ENCODE measurements around the gene GALNT18. TPM values are rescaled to one million over a fixed set of nuclear protein-coding genes. Genes with fewer than 3 reads are reported as not detected.

Gene GALNT18
- total and polyA plus RNA-seq, 2 experiments from 2014 or later, result 4.3 to 10.8 TPM

DNA sequence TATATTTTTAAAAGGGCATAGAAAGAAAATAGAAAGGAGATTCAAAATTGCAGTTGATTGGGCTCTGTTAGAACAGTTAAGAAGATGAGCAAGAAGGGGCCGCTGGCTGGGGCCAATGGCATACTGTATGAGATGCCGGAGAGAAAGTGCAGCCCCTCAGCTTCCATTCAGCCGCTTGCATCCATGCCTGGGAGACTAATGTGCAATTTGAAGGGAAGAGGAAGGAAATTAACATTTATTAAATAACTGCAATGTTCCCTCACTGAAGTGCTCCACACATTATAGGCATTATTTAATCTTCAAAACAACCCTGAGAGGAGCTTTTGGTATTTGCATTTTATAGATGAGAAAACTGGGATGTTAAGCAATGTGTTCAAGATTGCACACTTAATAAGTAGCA, 224.0 kb downstream of the GALNT18 start:
- Histone ChIP-seq H3K27ac (ENCODE audit: low read depth) (no peak overlapping the region), H3K79me2 (replicated peaks; ENCODE audit: insufficient read depth) (no peaks in the 10 kb centered on the region), H2AFZ (no peak overlapping the region), H3K4me1 (ENCODE audit: insufficient read depth) (no peaks in the 10 kb centered on the region), H3K36me3 (ENCODE audit: insufficient read depth) (no peaks in the 10 kb centered on the region), H3K27me3 (ENCODE audit: insufficient read depth) (no peaks in the 10 kb centered on the region), H3K9me2 (ENCODE audit: insufficient read depth) (no peaks in the 10 kb centered on the region), H3F3A (replicated peaks; ENCODE audit: low read depth) (no peaks in the 10 kb centered on the region), H4K20me1 (replicated peaks; ENCODE audit: insufficient read depth) (no peaks in the 10 kb centered on the region), H3K4me2 (no peak overlapping the region), H3K4me3 (no peak overlapping the region)
- ATAC-seq (no peak), DNase-seq (ENCODE audit: low spot score) (no peak)
- Mint-ChIP-seq H3K9me3 (no peaks in the 10 kb centered on the region), H3K27ac (no peak overlapping the region), H3K27me3 (ENCODE audit: insufficient read depth, low read depth, poor library complexity) (peaks cover 2% of the 10 kb centered on the region), H3K4me3 (no peak overlapping the region), H3K36me3 (ENCODE audit: low read depth) (no peaks in the 10 kb centered on the region), H3K4me1 (peaks cover 6% of the 10 kb centered on the region)
- no peak for TF ChIP-seq POLR2AphosphoS5 (IDR thresholded peaks at IDR 0.05; ENCODE audit: low read depth)
- TF ChIP-seq, protein P1, sequence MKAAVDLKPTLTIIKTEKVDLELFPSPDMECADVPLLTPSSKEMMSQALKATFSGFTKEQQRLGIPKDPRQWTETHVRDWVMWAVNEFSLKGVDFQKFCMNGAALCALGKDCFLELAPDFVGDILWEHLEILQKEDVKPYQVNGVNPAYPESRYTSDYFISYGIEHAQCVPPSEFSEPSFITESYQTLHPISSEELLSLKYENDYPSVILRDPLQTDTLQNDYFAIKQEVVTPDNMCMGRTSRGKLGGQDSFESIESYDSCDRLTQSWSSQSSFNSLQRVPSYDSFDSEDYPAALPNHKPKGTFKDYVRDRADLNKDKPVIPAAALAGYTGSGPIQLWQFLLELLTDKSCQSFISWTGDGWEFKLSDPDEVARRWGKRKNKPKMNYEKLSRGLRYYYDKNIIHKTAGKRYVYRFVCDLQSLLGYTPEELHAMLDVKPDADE (IDR thresholded peaks at IDR 0.05), result no peak
- TF ChIP-seq CREB1 (CRISPR knock-in tag; IDR thresholded peaks at IDR 0.05; ENCODE audit: low read depth), result no peak
- TF ChIP-seq, protein P2, sequence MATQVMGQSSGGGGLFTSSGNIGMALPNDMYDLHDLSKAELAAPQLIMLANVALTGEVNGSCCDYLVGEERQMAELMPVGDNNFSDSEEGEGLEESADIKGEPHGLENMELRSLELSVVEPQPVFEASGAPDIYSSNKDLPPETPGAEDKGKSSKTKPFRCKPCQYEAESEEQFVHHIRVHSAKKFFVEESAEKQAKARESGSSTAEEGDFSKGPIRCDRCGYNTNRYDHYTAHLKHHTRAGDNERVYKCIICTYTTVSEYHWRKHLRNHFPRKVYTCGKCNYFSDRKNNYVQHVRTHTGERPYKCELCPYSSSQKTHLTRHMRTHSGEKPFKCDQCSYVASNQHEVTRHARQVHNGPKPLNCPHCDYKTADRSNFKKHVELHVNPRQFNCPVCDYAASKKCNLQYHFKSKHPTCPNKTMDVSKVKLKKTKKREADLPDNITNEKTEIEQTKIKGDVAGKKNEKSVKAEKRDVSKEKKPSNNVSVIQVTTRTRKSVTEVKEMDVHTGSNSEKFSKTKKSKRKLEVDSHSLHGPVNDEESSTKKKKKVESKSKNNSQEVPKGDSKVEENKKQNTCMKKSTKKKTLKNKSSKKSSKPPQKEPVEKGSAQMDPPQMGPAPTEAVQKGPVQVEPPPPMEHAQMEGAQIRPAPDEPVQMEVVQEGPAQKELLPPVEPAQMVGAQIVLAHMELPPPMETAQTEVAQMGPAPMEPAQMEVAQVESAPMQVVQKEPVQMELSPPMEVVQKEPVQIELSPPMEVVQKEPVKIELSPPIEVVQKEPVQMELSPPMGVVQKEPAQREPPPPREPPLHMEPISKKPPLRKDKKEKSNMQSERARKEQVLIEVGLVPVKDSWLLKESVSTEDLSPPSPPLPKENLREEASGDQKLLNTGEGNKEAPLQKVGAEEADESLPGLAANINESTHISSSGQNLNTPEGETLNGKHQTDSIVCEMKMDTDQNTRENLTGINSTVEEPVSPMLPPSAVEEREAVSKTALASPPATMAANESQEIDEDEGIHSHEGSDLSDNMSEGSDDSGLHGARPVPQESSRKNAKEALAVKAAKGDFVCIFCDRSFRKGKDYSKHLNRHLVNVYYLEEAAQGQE (IDR thresholded peaks at IDR 0.05; ENCODE audit: unreplicated experiment), result no peak
- TF ChIP-seq, protein P3, sequence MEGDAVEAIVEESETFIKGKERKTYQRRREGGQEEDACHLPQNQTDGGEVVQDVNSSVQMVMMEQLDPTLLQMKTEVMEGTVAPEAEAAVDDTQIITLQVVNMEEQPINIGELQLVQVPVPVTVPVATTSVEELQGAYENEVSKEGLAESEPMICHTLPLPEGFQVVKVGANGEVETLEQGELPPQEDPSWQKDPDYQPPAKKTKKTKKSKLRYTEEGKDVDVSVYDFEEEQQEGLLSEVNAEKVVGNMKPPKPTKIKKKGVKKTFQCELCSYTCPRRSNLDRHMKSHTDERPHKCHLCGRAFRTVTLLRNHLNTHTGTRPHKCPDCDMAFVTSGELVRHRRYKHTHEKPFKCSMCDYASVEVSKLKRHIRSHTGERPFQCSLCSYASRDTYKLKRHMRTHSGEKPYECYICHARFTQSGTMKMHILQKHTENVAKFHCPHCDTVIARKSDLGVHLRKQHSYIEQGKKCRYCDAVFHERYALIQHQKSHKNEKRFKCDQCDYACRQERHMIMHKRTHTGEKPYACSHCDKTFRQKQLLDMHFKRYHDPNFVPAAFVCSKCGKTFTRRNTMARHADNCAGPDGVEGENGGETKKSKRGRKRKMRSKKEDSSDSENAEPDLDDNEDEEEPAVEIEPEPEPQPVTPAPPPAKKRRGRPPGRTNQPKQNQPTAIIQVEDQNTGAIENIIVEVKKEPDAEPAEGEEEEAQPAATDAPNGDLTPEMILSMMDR (conservative IDR thresholded peaks at IDR 0.05; ENCODE audit: low read depth in 2 of 2), result no peak
- TF ChIP-seq, protein P4, sequence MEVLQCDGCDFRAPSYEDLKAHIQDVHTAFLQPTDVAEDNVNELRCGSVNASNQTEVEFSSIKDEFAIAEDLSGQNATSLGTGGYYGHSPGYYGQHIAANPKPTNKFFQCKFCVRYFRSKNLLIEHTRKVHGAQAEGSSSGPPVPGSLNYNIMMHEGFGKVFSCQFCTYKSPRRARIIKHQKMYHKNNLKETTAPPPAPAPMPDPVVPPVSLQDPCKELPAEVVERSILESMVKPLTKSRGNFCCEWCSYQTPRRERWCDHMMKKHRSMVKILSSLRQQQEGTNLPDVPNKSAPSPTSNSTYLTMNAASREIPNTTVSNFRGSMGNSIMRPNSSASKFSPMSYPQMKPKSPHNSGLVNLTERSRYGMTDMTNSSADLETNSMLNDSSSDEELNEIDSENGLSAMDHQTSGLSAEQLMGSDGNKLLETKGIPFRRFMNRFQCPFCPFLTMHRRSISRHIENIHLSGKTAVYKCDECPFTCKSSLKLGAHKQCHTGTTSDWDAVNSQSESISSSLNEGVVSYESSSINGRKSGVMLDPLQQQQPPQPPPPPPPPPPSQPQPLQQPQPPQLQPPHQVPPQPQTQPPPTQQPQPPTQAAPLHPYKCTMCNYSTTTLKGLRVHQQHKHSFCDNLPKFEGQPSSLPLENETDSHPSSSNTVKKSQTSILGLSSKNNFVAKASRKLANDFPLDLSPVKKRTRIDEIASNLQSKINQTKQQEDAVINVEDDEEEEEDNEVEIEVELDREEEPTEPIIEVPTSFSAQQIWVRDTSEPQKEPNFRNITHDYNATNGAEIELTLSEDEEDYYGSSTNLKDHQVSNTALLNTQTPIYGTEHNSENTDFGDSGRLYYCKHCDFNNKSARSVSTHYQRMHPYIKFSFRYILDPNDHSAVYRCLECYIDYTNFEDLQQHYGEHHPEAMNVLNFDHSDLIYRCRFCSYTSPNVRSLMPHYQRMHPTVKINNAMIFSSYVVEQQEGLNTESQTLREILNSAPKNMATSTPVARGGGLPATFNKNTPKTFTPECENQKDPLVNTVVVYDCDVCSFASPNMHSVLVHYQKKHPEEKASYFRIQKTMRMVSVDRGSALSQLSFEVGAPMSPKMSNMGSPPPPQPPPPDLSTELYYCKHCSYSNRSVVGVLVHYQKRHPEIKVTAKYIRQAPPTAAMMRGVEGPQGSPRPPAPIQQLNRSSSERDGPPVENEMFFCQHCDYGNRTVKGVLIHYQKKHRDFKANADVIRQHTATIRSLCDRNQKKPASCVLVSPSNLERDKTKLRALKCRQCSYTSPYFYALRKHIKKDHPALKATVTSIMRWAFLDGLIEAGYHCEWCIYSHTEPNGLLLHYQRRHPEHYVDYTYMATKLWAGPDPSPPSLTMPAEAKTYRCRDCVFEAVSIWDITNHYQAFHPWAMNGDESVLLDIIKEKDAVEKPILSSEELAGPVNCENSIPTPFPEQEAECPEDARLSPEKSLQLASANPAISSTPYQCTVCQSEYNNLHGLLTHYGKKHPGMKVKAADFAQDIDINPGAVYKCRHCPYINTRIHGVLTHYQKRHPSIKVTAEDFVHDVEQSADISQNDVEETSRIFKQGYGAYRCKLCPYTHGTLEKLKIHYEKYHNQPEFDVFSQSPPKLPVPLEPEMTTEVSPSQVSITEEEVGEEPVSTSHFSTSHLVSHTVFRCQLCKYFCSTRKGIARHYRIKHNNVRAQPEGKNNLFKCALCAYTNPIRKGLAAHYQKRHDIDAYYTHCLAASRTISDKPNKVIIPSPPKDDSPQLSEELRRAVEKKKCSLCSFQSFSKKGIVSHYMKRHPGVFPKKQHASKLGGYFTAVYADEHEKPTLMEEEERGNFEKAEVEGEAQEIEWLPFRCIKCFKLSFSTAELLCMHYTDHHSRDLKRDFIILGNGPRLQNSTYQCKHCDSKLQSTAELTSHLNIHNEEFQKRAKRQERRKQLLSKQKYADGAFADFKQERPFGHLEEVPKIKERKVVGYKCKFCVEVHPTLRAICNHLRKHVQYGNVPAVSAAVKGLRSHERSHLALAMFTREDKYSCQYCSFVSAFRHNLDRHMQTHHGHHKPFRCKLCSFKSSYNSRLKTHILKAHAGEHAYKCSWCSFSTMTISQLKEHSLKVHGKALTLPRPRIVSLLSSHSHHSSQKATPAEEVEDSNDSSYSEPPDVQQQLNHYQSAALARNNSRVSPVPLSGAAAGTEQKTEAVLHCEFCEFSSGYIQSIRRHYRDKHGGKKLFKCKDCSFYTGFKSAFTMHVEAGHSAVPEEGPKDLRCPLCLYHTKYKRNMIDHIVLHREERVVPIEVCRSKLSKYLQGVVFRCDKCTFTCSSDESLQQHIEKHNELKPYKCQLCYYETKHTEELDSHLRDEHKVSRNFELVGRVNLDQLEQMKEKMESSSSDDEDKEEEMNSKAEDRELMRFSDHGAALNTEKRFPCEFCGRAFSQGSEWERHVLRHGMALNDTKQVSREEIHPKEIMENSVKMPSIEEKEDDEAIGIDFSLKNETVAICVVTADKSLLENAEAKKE (CRISPR knock-in tag; IDR thresholded peaks at IDR 0.05), result no peak
- TF ChIP-seq EZH2phosphoT487 (IDR thresholded peaks at IDR 0.05; ENCODE audit: unreplicated experiment), result no peak
- no peak for TF ChIP-seq JUNB (IDR thresholded peaks at IDR 0.05; ENCODE audit: unreplicated experiment)
- TF ChIP-seq STAT1 (IDR thresholded peaks at IDR 0.05; ENCODE audit: unreplicated experiment), result no peak
- TF ChIP-seq NANOG (IDR thresholded peaks at IDR 0.05; ENCODE audit: borderline replicate concordance), result no peak
- no peak for TF ChIP-seq ZNF331 (CRISPR knock-in tag; IDR thresholded peaks at IDR 0.05; ENCODE audit: low read depth)
- TF ChIP-seq EZH2 (IDR thresholded peaks at IDR 0.05; ENCODE audit: low read depth, unreplicated experiment), result no peak
- TF ChIP-seq ZNF114 (CRISPR knock-in tag; IDR thresholded peaks at IDR 0.05), result no peak
